Activated CD4-positive, alpha-beta T cell treated with anti-CD3 and anti-CD28 coated beads for 24 hours (primary cell): ENCODE results near the gene RHOJ.
"Not testable (repeated sequence)": the region's sequence is repeated elsewhere in the genome, so short reads cannot be mapped to it uniquely, and the experiment has no call there.

Source experiments
- DNase-seq, 2 donors: peaks; one replicate each; pipeline ENCODE4 v3.0.0-alpha.2; 2020; ENCODE audit warnings: low read depth in 2 of 2

Gene RHOJ

GRCh38 chr14:63204407-63205043 lies at the start of gene RHOJ:
RHOJ (plus strand) TSS chr14:63204443; CDS start chr14:63204870, 427 bp downstream.
- no peak for DNase-seq

- DNase-seq: no peak
These were observed 48.6 kb upstream of the RHOJ start for GRCh38 chr14:63155511-63156185.

GRCh38 chr14:63157195-63157594 lies 47.0 kb upstream of the RHOJ start:
- no peak for DNase-seq

GRCh38 chr14:63163306-63163705 lies 40.9 kb upstream of the RHOJ start:
- DNase-seq: no peak

GRCh38 chr14:63164108-63164683 lies 40.0 kb upstream of the RHOJ start:
- no peak for DNase-seq

- not testable (repeated sequence) for DNase-seq
These were observed 39.0 kb upstream of the RHOJ start for GRCh38 chr14:63165267-63165666.

- DNase-seq: no peak
These were observed 37.2 kb upstream of the RHOJ start for GRCh38 chr14:63167044-63167443.

- no peak for DNase-seq
These were observed 29.5 kb upstream of the RHOJ start for GRCh38 chr14:63174760-63175191.

- no peak for DNase-seq
These were observed 28.7 kb upstream of the RHOJ start for GRCh38 chr14:63175531-63175930.

GRCh38 chr14:63178912-63179311 lies 25.3 kb upstream of the RHOJ start:
- no peak for DNase-seq

- no peak for DNase-seq
These were observed 24.9 kb upstream of the RHOJ start for GRCh38 chr14:63179383-63179782.

- no peak for DNase-seq
These were observed 24.2 kb upstream of the RHOJ start for GRCh38 chr14:63180011-63180410.

- no peak for DNase-seq
These were observed 21.3 kb upstream of the RHOJ start for GRCh38 chr14:63182968-63183367.

- DNase-seq: no peak
These were observed 17.8 kb upstream of the RHOJ start for GRCh38 chr14:63186453-63186852.

GRCh38 chr14:63191211-63191610 lies 13.0 kb upstream of the RHOJ start:
- DNase-seq: no peak

GRCh38 chr14:63192085-63192484 lies 12.2 kb upstream of the RHOJ start:
- DNase-seq: no peak

- no peak for DNase-seq
These were observed 11.0 kb upstream of the RHOJ start for GRCh38 chr14:63193236-63193635.

- DNase-seq: no peak
These were observed 4.1 kb upstream of the RHOJ start for GRCh38 chr14:63200035-63200740.

- no peak for DNase-seq
These were observed 3.5 kb upstream of the RHOJ start for GRCh38 chr14:63200767-63201166.

GRCh38 chr14:63203015-63203414 lies 1.2 kb upstream of the RHOJ start:
- no peak for DNase-seq

- DNase-seq: no peak
These were observed 431 bp upstream of the RHOJ start for GRCh38 chr14:63203618-63204406.
